Hematopoietic multipotent progenitor cell treated with erythropoietin and hydrocortisone succinate and interleukin-3 and kit ligand, for 15 days (in vitro differentiated cells): ENCODE results near the gene ARPC5.
"Not testable (repeated sequence)": the region's sequence is repeated elsewhere in the genome, so short reads cannot be mapped to it uniquely, and the experiment has no call there.

Experiments
- DNase-seq: peaks from one replicate; pipeline ENCODE4 v3.0.0-alpha.2; 2015; ENCODE audit warnings: low spot score

Gene ARPC5

GRCh38 chr1:183635606-183636333 is at the start of gene ARPC5:
TSS of gene ARPC5 (minus strand) at chr1:183635783. CDS start at chr1:183635659, 124 bp downstream.
- DNase-seq = peak; percentile 88

GRCh38 chr1:183685112-183685713 is 49.6 kb upstream of the ARPC5 start:
- DNase-seq = peak; percentile 65

- not testable (repeated sequence) for DNase-seq
Observed at GRCh38 chr1:183679363-183679762, 43.8 kb upstream of the ARPC5 start.

- DNase-seq = no peak
Observed at GRCh38 chr1:183678819-183679218, 43.2 kb upstream of the ARPC5 start.

- DNase-seq = no peak
Observed at GRCh38 chr1:183676586-183677189, 41.1 kb upstream of the ARPC5 start.

GRCh38 chr1:183675883-183676585 is 40.5 kb upstream of the ARPC5 start:
- DNase-seq = no peak

GRCh38 chr1:183675381-183675780 is 39.8 kb upstream of the ARPC5 start:
- no peak for DNase-seq

GRCh38 chr1:183674886-183675285 is 39.3 kb upstream of the ARPC5 start:
- no peak for DNase-seq

GRCh38 chr1:183674339-183674738 is 38.8 kb upstream of the ARPC5 start:
- DNase-seq = no peak

- DNase-seq = no peak
Observed at GRCh38 chr1:183673605-183674323, 38.2 kb upstream of the ARPC5 start.

GRCh38 chr1:183670169-183670568 is 34.6 kb upstream of the ARPC5 start:
- no peak for DNase-seq

- DNase-seq = no peak
Observed at GRCh38 chr1:183656355-183656754, 20.8 kb upstream of the ARPC5 start.

GRCh38 chr1:183655562-183656075 is 20.0 kb upstream of the ARPC5 start:
- DNase-seq = peak; percentile 70

- DNase-seq = no peak
Observed at GRCh38 chr1:183654706-183655105, 19.1 kb upstream of the ARPC5 start.

- DNase-seq = no peak
Observed at GRCh38 chr1:183653876-183654451, 18.4 kb upstream of the ARPC5 start.

GRCh38 chr1:183653462-183653794 is 17.8 kb upstream of the ARPC5 start:
- DNase-seq = no peak

- DNase-seq = no peak
Observed at GRCh38 chr1:183652547-183653461, 17.2 kb upstream of the ARPC5 start, which contains the start of gene APOBEC4. TSS of gene APOBEC4 (minus strand) at chr1:183653316. CDS start at chr1:183648781, 4,535 bp downstream.

- DNase-seq = no peak
Observed at GRCh38 chr1:183652107-183652506, 16.5 kb upstream of the ARPC5 start.

GRCh38 chr1:183651612-183652011 is 16.0 kb upstream of the ARPC5 start:
- DNase-seq = no peak

- no peak for DNase-seq
Observed at GRCh38 chr1:183648042-183648441, 12.5 kb upstream of the ARPC5 start.
